Ammon's horn (tissue), 1 donor: ENCODE data around the gene ZNF732.
"Not testable (repeated sequence)": the region's sequence is repeated elsewhere in the genome, so short reads cannot be mapped to it uniquely, and the experiment has no call there.

ENCODE experiments used
- DNase-seq: peaks from one replicate; pipeline ENCODE4 v3.0.0-alpha.2; 2016; ENCODE audit warnings: low spot score

ZNF732 gene

DNA sequence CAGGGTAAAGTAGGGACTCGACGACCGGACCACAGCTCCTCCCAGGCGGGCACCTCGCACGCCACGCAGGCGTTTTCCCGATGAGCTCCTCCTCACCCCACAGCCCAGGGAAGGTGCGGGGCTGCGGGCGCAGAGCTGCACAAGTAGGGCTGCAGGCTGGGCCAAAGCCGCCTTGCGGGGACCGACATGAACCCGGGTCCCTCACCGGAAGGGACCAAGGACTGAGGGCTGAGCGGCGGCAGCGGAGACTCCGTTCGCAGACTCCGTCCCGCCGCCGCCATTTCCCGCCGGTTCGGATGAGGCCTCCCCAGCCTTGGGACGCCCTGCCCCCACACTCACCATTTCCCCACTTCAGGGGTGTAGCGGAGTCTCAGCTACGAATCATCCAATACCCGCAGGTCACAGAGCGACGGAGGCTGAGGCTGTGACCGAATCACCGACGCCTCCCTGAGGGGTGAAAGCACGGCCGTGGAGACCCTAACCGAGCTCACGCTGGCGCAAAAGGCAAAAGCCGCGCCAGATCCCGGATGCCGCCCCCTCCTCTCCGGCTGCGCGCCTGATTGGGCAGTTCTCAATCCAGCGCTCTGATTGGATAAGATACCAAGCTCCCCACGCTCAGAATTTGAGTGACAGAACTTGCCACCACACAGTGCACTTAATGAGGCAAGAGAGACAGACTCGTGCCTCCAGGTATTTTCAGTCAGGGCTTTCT, at the start of gene ZNF732:
ZNF732 (minus strand) TSS at position 506 of the 712 bp plus-strand sequence; CDS start at position 342, 164 bp downstream.
- DNase-seq, result peak; percentile 33

DNA sequence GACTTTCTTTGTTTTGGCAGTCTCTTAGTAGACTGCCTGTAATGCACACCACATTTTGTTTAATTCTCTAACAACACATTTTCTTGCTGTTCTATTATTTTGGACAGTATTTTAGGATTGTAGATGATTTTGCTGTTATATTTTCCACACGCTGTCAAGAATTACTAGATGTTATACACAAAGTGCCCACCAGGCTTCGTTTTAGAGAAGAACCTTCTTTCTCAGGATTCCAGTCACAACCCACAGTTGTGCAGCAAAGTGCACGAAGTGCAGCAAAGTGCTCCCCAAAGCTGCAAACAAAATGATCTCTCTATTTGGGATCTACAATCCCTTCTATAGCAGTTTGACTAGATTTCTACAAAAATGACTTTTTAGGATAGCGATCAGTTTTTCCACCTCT, 34.7 kb upstream of the ZNF732 start:
- no peak for DNase-seq

DNA sequence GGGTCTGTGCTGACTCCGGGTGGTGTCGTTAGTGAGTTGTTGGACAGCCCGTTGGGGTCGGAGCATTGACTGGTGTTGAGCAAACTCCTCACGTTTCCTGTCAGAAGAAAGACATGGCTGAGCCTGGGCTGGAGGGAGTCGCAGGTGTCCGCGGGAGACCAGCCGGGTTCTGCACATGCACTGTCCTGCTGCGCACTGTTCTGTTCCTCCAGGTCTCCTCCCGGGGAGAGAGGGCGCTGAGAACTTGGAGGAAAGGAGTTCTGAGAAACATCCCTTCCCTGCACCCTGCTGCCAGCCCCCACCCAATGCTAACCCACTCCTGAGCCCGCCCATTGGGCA, 33.5 kb upstream of the ZNF732 start:
- no peak for DNase-seq

DNA sequence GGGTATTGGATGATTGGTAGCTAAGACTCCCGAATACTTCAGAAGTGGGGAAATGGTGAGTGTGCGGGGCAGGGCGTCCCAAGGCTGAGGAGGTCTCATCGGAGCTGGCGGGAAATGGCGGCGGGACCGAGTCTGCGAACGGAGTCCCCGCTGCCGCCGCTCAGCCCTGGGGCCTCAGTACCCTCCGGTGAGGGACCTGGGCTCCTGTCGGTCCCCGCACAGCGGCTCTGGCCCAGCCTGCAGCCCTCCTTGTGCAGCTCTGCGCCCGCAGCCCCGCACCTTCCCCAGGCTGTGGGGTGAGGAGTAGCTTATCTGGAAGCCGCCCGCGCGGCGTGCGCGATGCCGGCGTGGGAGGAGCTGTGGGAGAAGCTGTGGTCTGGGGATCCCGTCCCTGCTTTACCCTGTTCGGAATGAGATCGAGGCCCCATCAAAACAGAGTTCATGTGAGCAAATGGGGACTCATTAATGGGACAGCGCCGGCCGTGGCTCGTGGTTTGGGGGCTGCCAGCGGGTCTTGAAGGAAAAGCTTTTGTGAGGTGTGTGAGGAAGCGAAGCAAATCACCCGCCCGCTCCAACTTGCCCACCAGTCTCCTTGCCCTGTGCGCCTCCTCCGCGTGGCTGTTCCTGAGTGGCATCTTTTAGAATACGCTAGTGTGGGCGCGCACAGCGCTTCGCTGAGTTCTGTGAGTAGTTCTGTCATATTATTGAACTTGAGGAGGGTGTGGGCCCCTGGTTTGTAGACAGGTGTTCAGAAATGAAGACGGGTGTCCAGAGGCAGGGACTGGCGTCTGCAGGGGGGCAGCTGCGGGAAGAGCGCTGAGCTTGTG, 32.9 kb upstream of the ZNF732 start:
- peak; percentile 37 for DNase-seq

DNA sequence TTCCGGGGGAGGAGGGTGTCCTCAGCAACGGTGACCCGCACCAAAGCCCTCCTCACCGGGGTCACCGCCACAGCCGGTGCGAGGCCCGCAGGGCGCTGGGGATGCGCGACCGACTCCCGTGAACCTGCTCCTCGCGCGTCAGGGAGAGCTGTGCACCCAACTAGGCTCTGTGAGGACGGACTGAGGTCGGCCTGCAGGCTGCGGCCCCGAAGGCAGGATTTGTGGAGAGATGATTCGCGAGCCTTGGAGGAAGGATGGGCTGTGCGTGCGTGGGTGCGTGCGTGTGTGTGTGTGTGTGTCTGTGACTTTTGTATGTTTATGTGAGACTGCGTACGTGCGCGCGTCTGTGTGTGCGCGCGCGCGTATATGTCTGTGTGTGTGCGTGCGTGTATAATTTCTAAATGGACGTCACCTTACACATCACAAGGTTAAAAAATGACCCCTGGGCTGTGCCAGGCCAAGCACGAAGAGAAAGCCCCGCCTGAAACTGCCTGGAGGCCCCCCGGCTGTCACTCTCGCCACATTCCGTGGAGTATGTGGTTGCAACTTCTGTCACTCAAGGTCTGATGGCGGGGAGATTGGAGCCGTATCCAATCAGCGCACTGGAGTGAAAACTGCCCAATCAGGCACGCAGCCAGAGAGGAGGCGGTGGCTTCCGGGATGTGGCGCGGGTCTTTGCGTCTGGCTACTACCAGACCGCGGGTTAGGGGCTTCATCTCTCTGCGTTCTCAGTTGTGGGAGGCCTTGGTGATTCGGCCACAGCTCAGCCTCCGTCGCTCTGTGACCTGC, 32.1 kb upstream of the ZNF732 start, which contains the start of gene ZNF141:
ZNF141 (plus strand) TSS at position 672 of the 789 bp plus-strand sequence. CDS start 170 bp downstream, outside the sequence.
- DNase-seq, result peak; percentile 99

DNA sequence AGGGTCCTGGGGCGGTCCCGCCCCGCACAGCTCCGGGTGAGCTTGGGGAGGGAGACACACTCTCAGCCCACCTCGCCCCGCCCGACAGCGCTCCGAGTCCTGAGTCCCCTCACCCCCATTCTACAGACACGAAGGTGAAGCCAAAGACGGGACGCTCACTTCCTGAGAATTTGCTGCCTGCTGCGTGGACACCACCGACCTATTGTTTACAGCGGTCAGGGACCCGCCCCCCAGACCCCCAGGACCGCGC, 31.5 kb upstream of the ZNF732 start:
- no peak for DNase-seq

DNA sequence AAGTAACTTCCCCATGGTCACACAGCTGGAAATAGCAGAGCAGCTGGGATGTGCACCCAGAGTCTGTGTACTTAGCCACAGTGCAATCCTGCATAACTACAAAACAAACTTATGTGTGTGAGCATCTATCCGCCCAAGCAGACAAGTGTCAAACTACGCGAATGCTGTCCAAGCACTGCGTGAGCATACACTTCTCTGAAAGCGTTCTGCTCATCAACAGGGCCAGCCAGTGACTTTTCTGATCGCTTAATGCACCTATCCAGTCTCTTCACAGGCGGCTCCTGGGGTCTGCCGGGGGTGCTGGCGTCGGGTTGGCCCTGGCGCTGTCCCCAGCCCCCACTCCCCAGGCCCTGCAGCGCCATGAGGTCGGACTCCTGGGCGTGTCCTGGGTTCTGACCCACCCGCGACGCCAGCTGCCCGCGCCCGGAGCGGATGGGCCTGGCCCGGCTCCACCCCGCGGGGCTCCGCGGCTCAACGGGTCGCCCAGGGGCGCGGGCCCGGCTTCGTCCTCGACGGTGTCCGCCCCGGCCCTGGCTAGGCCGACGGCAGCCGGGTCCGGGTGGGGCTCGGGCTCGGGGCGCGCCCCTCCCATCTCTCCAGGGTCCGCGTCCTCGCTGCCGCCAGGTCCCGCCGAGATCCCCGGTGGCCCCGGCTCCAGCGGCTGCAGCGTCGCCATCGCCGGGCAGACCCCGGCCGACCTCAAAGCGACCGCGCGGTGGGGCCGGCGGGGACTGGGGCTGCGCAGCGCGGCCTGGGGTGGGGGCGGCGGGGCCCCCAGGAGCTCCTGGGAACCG, 31.0 kb upstream of the ZNF732 start:
- DNase-seq, result peak; percentile 9

DNA sequence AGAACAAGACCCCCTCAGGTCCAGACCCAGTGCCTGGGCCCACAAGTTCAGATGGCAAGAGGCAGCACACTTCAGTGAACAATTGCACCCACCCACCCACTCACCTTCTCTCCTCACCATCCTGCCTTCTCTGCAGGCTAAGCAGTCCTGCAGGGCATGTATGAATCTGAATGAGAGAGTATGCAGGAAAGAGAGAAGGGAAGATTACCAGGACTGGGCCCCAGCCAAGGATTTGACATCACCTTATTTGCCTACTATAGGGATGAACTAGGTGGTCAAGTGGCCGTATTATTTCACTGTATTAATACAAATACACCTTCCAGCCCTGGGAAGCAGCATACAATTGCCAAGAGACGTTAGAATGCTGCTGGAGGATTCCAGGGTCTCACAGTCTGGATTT, 30.2 kb upstream of the ZNF732 start:
- DNase-seq, result no peak

DNA sequence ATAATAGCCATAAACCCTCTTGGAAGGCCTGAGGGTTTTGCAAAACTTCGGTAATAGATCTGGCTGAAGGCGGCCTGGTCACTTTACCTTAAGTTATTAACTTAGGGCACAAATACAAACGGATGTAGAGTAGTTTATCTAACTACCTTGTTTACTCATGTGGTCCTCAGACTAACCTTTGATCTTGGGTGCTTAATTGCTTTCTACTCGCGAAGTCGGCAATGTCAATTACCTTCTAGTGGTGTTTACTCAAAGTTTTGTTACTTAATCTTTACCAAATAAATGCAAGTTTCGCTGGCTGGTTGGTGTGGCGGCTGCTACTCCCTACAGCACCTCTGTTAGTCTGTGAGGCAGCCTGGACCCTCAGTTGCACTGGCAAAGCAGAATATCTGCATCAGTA, 23.5 kb upstream of the ZNF732 start:
- no peak for DNase-seq

DNA sequence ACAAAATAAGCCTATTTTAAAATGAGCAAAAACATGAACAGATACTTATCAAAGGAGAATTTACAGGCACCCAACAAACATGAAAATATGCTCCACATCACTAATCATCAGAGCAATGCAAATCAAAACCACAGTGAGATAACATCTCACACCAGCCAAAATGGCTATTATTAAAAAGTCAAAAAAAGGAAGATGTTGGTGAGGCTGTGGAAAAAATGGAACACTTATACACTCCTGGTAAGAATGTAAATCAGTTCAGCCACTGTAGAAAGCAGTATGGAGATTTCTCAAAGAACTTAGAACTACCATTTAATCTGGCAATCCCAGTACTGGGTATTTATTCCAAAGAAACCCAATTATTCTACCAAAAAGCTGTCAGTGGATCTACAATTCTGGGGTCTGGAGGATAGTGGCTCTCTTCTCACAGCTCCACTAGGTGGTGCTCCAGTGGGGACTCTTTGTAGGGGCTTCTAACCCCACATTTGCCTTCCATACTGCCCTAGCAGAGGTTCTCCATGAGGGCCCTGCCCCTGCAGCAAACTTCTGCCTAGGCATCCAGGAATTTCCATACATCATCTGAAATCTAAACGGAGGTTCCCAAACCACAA, 9.1 kb upstream of the ZNF732 start:
- no peak for DNase-seq

DNA sequence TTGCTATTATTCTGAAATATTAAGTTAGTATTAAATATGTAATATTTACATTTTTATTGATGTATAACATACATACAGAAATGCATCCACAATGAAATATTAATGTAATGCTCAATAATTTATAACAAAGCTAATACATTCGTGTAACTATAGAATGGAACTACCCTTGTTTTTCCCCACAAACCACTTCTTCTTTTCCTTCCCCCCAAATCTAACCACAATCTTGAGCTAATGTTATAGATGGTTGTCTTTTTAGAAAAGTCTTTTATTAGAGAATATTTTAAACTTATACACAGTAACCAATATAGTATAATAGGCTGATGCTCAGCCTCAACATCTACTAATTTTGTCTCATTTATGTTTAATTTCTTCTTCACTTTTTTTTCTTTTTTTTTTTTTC, 4.5 kb upstream of the ZNF732 start:
- DNase-seq, result no peak

DNA sequence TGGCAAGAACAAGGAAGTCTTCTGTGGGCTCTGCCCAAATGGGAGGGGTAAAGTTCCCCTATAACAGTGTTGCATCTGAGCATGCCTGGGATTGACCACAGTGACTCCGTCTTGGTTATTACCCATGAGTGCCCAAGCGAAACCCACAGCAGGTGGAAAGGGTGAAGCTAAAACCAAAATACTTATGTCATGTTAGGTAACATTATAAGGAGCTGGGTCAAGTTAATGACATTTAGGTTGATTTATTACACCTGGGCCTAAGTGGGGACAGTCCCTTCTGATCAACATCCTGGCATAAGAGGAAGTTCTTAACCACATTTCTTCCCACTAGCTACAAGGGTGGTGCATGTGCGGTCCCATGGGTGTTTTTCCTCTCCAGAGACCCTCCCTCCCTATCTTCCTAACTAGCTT, 1.3 kb upstream of the ZNF732 start:
- no peak for DNase-seq

DNA sequence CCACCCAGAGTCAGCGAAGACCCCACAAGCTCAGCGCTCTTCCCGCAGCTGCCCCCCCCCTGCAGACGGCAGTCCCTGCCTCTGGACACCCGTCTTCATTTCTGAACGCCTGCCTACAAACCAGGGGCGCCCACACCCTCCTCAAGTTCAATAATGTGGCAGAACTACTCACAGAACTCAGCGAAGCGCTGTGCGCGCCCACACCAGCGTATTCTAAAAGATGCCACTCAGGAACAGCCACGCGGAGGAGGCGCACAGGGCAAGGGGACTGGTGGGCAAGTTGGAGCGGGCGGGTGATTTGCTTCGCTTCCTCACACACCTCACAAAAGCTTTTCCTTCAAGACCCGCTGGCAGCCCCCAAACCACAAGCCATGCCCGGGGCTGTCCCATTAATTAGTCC, 758 bp downstream of the ZNF732 start:
- not testable (repeated sequence) for DNase-seq

DNA sequence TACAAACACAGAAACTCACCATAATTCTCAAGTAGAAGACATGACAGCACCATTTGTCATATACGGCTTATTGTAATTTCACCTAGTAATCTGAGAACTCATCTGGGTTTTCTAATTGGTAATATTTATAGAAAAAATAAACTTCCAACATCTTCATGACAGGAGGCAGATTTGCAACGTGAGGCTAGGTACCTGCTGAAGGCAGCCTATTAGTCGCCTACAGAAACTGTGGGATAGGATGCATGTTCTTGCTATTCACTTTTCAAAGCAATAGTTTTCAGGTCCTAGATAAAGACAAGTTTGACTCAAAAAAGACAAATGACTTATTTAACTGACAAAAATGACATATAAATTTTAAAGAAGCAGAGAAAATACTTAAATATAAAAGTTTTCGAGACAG, 2.9 kb downstream of the ZNF732 start:
- DNase-seq, result no peak

DNA sequence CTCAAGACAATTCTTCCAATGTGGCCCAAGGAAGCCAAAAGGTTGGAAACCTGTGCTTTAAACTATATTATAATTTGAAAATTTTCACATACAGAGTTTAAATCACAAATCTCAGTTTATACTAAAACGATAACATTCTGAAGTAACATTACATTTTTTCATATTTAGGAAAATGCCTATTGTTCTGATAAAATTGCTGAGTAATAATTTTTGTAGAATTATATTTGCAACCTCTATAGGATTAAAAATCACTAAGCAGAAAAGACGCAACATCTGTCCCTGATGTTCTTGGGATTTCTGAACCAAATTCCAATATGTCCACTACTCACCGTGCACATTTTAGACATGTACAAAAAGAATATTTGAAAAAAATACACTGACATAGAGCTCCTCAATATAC, 10.5 kb downstream of the ZNF732 start:
- DNase-seq, result no peak

DNA sequence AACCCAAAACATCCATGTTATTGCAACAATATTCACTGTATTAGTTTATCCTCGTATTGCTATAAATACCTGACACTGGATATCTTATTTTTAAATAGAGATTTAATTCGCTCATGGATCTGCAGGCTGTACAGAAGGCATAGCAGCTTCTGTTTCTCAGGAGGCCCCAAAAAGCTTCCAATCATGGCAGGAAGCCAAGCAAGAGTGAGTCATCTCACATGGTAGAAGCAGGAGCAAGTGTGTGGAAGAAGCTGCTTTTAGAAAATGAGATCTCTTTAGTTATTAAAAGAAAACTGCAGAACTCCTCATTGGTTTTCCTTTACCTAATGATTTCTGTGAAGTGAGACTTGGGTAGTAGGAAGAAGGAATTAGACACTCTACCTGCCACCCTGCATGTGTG, 16.4 kb downstream of the ZNF732 start:
- DNase-seq, result no peak

DNA sequence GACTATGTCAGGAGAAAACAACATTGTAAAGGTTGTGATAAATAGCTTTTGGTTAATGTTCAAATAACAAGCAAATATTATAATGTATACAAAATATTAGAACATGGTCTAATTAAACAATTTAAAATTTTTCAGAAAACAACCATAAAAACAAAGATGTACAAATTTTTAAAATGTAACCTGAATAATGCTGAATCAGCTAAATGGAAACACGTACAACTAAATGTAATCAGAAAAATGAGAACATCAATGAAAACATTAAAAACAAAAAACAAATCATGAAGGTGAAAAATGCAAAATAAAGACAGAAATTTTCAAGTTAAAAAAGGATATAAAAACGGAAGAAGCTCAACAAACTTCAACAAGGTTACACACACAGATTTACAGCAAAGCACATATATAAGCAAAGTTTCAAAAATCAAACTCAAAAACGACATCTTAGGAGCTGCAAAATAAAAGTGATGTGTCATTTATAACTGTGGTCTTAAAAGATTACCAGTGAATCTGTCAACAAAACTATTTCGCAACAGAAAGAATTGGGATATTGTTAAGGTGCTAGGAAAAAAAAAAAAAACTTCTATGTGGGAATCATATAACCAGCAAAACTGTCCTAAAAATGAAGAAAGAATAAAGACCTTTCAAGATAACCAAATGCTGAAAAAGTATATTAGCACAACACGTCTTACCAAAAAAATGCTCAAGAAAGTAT, 31.8 kb downstream of the ZNF732 start:
- no peak for DNase-seq

DNA sequence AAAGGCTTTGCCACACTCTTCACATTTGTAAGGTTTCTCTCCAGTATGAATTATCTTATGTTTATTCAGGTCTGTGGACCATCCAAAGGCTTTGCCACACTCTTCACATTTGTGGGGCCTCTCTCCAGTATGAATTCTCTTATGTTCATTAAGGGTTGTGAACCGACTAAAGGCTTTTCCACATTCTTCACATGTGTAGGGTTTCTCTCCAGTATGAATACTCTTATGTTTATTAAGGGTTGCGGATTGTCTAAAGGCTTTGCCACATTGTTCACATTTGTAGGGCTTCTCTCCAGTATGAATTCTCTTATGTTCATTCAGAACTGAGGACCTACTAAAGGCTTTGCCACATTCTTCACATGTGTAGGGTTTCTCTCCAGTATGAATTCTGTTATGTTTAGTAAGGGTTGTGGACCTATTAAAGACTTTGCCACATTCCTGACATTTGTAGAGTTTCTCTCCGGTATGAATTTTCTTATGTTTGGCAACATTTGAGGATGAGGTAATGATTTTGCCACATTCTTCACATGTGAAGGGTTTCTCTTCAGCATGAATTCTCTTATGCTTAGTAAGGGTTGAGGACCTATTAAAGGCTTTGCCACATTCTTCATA, 33.7 kb downstream of the ZNF732 start:
- DNase-seq, result no peak

DNA sequence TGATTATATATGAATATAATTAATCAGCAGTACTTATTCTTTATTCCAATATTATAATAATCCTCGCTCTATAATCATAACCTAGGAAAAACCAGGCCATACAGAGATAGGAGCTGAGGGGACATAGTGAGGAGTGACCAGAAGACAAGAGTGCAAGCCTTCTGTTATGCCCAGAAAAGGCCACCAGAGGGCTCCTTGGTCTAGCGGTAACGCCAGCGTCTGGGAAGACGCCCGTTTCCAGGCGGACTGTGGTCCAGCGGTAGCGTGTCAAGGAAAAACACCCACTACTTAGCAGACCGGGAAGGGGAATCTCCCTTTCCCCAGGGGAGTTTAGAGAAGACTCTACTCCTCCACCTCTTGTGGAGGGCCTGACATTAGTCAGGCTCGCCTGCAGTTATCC, 46.0 kb downstream of the ZNF732 start:
- not testable (repeated sequence) for DNase-seq

DNA sequence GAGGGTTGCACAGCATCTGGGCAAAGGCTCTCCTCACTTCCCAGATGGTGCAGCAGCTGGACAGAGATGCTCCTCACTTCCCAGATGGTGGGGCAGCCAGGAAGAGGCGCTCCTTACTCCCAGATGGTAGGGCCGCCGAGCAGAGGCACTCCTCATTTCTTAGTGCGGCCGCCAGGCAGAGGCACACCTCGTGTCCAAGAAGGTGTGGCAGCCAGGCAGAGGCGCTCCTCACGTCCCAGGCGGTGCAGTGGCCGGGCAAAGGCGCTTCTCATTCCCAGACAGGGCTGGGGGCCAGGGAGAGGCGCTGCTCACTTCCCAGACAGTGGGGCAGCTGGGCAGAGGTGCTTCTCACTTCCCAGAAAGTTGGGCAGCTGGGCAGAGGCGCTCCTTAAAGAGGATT, 48.8 kb downstream of the ZNF732 start:
- no peak for DNase-seq
